GM18517 (cell line): ENCODE results near the gene ST13.
"Not testable (repeated sequence)": the region's sequence is repeated elsewhere in the genome, so short reads cannot be mapped to it uniquely, and the experiment has no call there.

Experiments used
- ATAC-seq: cut with Tn5 transposase; IDR thresholded peaks from one replicate; pipeline ENCODE4 v1.9.1; 2021; ENCODE audit warnings: mild to moderate bottlenecking, moderate library complexity; ENCODE audit not compliant: unreplicated experiment

ST13 gene

GRCh38 chr22:40856513-40857308, at the start of gene ST13, which contains the start of gene XPNPEP3:
Gene ST13, minus strand, starts transcription at chr22:40856639. Its CDS starts 99 bp downstream, at chr22:40856540.
Gene XPNPEP3, plus strand, starts transcription at chr22:40857148. Its CDS starts 34 bp downstream, at chr22:40857182.
- peak; percentile 83 for ATAC-seq

GRCh38 chr22:40904101-40904500, 47.7 kb upstream of the ST13 start:
- ATAC-seq, result no peak

DNA sequence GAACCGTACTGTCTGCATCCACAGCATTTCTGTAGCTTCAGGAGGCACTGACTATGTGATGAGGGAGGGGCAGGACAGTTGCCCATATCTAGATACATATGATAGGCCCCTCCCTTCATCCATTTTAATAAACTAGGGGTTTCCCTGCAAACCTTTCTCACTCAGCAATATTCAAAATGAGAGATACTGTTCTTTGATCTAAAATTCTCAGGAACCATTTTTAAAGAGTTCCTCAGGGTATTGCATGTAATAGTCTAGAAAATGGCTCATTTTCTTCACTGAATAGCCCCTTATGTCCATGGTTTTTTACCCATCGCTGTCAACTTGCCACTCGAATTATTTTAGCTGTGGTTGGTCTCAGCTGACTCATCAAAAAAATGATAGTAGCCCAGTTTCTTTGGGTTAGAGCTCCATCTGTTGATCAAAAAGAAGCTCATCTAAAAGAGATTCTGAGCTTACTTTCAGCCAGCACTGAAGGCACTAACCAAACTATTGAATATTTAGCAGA, 42.5 kb upstream of the ST13 start:
- ATAC-seq, result no peak

GRCh38 chr22:40894417-40894816, 38.0 kb upstream of the ST13 start:
- no peak for ATAC-seq

- no peak for ATAC-seq
These were observed 34.4 kb upstream of the ST13 start for GRCh38 chr22:40890881-40891280.

DNA sequence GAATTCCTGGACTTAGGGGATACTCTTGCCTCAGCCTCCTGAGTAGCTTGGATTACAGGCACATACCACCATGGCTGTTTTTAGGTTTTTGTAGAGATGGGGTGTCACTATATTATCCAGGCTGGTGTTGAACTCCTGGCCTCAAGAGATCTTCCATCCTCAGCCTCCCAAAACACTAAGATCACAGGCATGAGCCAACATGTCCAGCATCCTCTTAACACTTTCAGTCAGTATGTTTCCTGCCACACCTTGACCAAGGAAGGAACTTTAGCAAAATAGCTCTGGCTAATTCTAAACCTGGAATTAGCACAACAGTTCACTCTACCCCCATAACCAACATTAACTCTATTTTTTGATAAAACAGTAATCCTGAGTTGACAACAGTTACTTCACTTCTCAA, 32.7 kb upstream of the ST13 start:
- ATAC-seq, result no peak

DNA sequence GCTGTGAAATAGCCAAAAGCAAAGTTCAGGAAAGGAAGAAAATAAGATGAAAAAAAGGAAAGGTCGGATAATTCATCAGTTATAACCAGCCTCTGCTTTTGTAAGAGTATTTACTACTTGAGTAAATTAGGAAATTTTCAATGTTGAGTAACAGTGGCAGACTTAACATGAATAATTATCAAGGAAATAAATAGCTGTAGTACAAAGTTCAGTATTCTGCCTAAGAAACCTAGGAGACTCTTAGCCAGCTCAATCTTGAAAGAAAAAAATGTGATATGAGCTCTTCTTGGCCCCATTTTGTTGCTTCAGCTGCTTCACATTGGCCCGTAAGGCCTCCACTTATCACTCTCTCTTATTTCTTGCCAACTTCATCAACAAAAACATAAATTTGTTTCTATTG, 22.5 kb upstream of the ST13 start:
- no peak for ATAC-seq

- ATAC-seq, result no peak
These were observed 21.0 kb upstream of the ST13 start for GRCh38 chr22:40877488-40877887.

DNA sequence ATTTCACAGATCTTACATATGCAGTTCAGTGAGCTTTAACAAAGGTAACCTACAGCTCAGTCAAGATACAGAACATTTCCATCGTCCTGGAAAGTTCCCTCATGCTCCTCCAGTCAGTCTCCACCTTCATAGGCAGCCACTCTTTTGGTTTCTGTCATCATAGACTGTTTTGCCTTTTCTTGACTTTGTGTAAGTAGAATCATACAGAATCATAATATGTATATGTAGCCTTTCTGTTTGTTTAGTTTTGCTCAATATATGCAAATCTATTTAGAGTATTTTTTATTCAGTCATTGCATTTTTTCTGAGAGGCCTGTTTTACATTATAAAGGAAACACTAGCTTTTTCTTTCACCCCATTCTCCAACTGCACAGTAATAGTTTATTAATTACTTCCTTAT, 20.5 kb upstream of the ST13 start:
- ATAC-seq, result no peak

- no peak for ATAC-seq
These were observed 18.7 kb upstream of the ST13 start for GRCh38 chr22:40875111-40875510.

DNA sequence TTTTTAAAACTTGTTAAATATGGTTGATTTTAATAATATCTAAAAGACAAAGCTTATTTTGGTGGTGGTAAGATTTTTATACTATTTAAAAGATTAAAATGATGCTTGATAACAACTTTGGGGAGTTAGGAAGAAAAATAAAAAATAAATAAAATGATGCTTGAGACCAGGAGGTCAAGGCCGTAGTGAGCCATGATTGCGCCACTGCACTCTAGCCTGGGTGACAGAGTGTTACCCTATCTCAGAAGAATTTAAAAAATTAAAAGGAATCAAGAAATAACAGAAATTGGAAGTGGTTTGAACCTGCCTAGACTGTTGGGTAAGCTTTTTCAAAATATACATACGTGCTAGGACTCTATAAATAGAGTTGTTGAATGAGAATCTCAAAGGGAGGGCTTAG, 17.6 kb upstream of the ST13 start:
- no peak for ATAC-seq

DNA sequence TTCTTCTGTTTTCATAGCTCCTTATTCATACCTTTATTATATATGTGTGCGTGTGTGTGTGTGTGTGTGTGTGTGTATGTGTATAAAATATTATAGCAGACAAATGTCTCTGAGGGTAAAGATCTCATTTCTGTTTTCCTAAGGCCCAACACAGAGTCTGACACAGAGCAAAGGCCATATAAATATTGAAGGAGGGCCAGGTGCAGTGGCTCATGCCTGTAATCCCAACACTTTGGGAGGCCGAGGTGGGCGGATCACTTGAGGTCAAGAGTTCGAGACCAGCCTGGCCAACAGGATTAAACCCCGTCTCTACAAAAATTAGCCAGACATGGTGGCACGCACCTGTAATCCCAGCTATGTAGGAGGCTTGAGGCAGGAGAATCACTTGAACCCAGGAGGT, 11.9 kb upstream of the ST13 start:
- not testable (repeated sequence) for ATAC-seq

- no peak for ATAC-seq
These were observed 10.7 kb upstream of the ST13 start for GRCh38 chr22:40867109-40867508.

DNA sequence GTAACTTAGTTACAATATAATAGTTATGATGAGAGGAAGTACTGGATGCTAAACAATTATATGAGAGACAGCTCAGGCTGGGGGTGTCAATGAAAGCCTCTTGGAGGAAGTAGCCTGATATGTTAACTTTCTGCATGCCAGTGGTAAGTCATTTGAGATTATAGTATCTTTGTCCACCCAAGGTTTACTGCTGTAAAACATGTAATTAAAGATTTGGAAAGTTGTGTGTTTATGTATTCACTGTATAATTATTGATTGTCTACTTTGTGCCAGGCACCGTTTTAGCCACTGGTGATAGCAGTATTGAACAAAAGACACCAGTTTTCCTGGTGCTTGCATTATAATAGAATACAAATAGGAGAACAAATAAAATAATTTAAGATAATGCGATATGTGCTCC, 6.1 kb upstream of the ST13 start:
- no peak for ATAC-seq

DNA sequence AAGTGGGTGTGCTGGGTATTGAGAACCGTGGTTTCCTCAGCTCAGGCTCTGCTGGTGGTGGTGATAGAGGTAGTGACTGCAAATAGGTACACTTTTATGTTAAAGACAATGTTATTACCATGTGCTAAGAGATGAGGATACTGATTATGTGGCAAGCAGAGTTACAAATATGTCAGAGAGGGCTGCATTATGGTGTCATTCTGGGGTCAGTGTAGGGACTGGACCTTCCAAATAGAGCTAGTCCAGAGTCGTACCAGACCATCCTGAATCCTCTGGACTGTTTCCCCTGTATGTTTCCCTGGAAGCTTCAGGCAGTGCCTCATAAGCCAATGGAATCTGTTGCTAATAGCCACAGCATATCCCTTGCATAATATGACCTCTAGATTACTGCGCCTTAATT, 5.6 kb upstream of the ST13 start, which contains the start of gene DNAJB7:
TSS of gene DNAJB7 (minus strand) at position 101 of the 400 bp plus-strand sequence. CDS start 119 bp downstream, outside the sequence.
- ATAC-seq, result no peak

- no peak for ATAC-seq
These were observed 943 bp upstream of the ST13 start for GRCh38 chr22:40857309-40857855.

DNA sequence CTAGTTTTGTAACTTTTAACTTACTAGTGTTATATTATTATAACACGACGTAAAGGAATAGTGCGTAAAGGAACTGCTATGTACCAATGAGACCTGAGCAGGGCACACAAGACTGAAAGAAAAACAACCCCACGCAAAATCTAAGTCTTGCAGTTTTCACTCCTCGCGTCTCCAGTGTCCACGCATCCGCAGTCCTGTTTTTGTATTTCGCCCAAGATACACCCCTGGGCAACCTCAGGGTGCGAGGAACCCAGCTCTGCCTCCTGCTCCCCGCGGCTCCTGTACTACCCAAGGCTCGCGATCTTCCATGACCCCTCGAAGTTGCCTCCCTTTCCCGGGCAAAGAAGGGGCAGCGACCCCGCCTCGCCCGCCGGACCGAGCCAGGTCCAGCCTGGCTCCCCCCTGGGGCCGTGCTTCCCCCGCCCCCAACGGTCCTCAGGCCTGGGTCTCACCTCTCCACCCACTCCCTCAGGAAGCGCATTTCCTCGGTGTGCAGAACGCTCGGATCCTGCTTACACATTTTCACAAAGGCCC, 393 bp downstream of the ST13 start:
- ATAC-seq, result peak; percentile 7

- ATAC-seq, result no peak
These were observed 1.1 kb downstream of the ST13 start for GRCh38 chr22:40855071-40855978.

DNA sequence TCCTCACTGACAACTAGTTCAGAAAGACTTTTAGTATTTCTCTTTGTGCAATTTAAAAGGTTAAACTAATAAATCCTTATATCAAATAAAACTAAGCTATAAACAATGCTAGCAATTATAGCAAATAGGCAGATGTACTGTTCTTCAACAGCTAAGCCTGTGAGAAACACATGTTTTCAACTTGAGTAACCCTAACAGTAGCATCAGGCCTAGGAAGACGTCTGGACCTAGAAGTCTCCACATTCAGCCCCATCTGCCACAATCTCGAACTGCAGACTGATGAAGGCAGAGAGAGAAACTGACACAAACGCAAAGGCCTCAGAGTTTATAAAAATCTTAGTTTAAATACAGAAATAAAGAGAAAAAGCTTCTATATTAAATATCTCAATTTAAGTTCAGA, 2.5 kb downstream of the ST13 start:
- no peak for ATAC-seq

DNA sequence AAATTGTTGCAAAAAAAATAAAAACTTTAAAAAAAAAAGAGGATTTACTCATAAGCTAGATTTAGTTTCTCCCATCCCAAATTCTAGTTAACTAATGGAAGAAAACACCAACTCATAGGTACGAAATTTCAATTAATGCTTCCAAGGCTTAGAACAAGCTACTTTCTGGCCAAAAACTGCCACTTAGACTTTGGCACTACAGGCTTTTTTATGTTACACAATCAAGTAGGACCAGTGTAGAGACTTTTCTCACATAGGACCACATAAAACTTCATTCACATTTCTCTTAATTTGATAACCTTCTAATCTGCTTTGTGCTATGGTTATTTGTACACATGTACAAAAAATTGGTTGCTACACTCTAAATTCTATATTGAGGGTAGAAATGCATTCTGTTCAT, 3.1 kb downstream of the ST13 start:
- no peak for ATAC-seq

- ATAC-seq, result not testable (repeated sequence)
These were observed 10.6 kb downstream of the ST13 start for GRCh38 chr22:40845816-40846215.
